HG03060 (cell line): ENCODE measurements around the gene CORO2B.

Source experiments
- ATAC-seq: cut with Tn5 transposase; IDR thresholded peaks from one replicate; pipeline ENCODE4 v1.9.1; 2021; ENCODE audit warnings: low read depth, moderate number of reproducible peaks; ENCODE audit not compliant: unreplicated experiment

Gene CORO2B

DNA sequence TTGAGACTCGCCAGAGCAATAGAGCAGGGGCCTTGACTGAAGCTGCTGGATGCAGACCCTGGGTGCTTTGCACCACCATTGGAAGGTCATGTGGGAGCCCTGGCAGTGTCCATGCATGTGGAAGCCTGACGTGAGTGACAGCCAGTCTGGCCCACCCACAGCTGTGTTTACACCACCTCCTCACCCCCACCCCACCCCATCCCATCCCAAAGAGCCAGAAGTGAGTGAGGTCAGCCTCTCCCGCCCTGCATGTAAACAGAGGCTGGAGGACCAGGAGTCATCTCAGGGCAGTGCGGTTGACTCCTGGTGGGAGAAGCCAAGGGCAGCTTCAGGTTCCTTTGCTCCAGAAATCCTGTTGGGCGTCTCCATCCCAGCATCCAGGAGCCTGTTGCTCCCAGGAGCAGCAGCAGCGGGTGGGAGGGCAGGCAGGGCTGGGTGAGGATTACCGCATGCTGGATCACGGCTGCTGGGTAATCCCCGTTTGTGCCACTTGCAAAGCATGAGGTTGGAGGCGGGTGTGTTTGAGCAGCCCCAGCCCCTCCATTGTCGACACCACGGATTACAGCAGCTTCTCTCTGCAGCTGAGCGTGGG is 44.6 kb downstream of the CORO2B start:
- ATAC-seq: no peak

DNA sequence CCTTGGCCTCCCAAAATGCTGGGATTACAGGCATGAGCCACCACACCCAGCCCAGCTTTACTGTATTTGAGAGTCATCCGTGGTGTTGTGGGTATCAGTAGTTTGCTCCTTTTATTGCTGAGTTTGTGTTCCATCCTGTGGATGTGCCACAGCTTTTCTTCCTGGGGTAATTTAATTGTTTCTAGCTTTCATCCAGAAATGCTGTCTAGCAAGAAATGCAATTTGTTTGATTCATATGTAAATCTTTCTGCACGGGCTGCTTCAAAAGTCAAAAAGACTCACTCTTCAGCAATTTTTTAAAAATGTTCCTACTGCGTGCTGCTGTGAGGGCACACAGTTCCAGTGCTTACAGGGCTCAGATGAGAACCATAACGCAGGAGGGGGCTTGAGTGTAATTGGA is 47.1 kb downstream of the CORO2B start:
- no peak for ATAC-seq

- ATAC-seq: no peak
These were observed 47.5 kb downstream of the CORO2B start for GRCh38 chr15:68626283-68626682.

GRCh38 chr15:68626739-68627138 is 47.9 kb downstream of the CORO2B start:
- ATAC-seq: no peak

DNA sequence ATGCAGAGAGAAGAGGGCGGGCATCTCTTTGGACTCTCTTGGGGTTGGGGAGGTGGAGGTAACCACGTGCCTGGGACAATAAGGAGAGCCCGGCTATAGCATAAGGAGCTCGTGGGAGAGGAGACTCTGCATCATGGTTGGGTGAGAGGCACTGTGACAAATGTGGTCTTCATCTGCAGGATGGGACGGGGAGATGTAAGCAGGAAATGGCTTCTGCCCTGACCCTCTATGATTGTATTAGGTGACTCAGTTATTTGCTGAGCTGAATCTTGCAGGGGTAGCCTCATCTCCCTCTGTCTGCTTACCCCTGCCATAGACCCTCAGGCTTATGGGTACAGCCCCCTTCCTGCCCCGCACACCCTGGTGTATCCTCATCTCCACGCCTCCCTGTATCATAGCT is 48.7 kb downstream of the CORO2B start:
- ATAC-seq: no peak

- ATAC-seq: no peak
These were observed 49.2 kb downstream of the CORO2B start for GRCh38 chr15:68627995-68628394.

DNA sequence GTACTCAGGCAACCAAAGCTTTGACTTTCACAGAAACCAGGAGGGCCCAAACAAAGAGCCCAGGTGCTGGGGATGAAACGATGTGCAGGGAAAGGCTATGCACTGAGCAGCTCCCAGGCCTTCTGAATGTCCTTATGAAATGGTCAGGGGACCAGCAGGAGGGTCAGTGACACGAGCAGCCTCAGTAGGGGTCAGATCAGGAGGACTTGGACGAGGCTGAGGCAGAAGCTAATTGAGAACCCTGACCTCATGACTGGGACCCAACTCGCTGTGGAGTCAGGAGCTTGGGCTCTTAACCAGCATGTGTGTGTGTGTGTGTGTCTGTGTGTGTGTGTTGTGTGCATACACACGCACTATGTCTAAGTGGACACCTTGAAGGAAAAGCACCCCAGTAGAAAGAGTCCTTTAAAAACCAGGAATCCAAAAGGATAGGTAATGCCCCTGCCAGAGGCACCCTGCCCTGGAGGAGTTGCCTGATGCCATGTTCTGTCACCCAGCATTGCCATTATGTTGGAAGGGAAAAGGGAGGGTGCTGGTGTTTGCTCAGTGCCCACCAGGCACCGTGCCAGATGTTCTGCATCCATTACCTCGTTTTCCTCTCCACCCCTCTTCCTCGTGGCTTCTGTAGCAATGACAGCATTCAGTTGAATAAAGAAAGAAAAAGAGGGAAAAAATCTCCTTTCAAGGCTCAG is 50.9 kb downstream of the CORO2B start:
- ATAC-seq: no peak

DNA sequence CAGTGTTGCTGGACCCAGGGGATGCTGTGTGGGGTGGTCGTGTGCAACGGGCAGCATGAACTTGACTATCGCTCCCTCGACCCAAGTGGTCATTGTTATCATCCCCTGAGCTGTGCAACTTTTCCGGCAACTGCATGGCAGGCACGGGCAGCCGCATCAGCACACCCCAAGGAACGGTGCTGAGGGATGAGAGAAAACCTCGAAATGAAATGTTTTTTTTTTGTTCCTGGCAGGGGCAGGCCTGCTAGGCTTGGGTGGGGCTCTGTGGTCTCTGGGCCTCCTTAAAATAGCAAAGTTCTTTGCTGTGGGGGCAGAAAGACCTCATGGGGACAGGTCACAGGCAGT is 51.4 kb downstream of the CORO2B start:
- no peak for ATAC-seq

GRCh38 chr15:68630836-68631235 is 52.0 kb downstream of the CORO2B start:
- no peak for ATAC-seq

GRCh38 chr15:68631601-68632051 is 52.8 kb downstream of the CORO2B start:
- ATAC-seq: no peak

- ATAC-seq: no peak
These were observed 53.3 kb downstream of the CORO2B start for GRCh38 chr15:68632101-68632500.

DNA sequence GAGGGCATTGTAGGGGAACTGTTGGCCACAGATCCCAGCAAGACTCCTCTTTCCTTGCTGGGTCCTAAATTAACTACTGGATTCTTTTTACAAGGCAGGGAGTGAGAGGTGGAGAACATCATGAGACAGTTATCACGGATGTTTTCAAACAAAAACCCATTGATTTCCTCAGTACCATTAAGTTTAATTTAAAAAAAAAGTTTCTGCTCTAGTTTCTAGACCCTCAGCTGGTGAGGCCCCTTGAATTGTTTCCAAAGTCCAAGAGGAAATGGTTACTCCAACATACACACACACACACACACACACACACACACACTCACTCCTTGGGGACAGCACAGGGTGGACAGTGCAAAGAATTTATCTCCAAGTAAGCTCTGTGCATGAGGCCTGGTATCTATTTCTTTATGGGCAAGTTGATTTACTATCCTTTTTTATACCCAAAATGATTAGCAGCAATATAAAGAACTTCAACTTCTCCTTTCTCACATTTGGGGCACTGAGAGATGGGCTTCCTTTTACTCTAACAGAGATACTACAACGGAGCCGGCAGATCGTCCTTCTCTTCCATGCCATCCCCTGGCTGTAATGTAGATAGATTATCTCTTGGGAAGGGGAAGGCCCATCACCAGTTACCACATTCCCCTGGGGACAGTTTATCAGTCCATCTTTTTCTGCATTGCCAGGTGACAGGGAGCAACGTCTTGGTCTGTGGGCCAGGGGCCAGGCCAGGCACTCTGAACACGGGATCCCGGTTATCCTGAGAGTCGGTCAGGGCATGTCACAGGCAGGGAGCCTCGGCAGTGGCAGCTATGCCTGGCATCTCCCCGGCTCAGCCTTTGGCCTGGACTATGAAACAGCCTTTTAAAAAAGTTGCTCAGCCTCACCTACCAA is 54.7 kb downstream of the CORO2B start:
- no peak for ATAC-seq

DNA sequence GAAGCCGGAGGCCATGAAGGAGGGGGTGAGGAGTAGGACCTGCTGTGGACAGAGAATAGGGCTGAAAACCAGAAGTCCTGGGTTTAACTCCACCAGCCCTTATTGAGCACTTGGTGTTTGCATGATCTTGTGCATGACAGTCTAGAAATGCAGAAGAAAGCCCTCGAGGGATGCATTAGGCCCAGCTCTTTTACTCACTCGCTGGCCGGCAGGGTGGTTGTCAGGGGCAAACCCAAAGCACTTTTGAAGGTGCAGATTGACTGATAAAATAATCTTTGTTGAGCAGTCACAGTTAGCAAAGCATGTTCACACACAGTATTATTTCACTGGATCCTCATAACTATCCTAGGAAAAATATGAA is 55.3 kb downstream of the CORO2B start:
- no peak for ATAC-seq

- no peak for ATAC-seq
These were observed 55.7 kb downstream of the CORO2B start for GRCh38 chr15:68634531-68634930.

DNA sequence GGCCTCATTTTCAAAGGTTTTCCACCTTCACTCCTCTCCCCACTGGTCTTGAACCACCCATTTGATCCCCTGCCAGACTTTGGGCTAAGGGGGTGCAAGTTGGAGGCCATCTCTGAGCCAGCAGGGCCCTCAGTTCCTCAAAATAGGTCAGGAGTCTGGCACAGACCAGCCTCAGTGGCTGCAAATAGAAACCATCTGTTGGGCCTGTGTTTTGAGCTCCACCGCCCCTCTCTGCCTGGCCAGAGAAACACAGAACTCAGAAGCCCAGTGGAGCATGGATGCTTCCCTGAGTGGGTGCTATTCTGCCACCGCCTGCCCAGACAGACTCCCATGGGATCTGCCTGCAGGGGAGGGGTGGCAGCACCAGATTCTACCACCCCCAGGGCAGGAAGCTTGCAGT is 56.3 kb downstream of the CORO2B start:
- no peak for ATAC-seq

- ATAC-seq: no peak
These were observed 57.5 kb downstream of the CORO2B start for GRCh38 chr15:68636256-68636655.

DNA sequence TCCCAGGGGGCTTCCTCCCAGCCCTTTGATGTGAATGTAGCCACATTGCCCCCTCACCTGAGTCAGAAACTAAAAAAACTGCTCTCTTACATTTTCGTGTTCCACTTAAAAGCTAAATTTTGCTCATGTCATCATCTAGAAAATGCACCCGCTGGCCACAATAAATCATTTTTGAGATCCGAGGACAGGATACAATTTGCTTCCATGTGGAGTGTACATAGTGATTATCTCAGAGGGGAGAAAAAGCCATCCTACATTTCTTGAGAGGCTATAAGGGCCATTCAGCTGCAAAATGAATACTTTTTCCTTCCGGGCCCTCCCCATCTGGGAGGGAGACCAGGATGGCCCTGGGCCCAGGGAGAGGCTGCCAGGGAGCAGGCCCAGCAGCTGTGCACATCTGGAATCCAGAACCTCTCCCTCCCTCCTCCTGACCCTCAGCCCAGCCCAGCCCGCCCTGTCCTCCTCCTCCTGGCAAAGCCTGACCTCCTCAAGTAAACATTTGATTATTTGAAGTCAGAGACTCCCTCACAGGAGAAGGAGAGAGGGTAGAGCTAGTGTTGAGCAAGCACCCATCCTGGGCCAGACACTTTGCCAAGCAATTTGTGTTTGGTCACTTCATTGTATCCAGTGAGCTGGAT is 59.1 kb downstream of the CORO2B start:
- no peak for ATAC-seq

DNA sequence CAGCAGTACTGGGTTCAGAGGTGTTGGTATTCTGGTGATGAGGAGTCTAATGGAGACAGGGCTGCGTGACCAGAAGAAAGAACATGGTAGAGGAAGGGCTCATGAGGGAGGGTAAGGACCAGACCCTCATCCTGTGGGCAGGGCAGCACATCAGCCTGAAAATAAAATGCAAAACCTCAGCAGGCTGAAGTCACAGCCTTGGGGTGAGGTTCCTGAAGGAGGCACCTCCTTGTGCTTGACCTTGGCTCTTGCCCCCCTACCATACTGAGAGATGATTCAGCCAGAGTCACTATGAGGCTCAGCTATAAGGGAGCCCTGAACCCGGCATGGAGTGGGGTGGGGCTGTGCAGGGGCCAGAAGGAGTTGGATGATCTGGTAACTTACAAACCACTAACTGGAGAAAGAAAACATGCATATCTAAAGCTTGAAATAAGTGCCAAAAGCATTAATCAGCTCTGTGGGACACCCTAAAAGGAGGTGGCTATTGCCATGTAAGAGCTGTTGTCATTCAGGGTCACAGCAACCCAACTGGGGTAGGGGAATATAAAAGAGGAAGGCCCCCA is 60.2 kb downstream of the CORO2B start:
- ATAC-seq: no peak

DNA sequence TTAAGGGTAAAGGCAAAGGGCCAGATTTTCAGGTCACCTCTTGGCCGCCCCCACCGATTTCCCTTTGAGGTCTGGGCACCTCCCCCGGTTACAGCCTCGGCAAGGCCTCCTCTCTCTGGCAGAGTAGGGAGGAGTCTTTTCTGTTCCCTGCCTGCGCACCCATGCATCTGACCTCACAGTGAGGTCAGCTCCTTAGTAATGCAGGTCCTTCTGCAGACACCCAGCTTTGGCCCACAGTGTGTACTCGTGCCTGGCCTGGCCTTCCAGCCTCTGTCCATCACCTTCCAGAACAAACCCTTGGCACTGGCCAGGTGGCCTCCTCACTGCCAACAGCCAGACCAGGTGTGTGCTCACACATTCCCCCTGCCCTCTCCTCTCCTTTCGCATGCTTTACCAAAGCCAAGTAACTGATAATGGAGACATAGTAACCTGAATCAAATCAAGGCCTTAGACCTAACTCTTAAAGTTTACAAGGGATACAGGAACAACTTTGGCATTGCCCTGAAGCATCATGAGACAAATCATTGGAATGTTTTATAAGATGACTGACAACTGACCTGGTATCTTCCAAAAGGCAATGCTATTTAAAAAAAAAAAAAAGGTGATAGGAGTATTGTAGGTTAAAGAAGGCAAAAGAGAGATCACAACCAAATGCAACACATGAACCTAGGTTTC is 61.3 kb downstream of the CORO2B start:
- ATAC-seq: no peak

- ATAC-seq: no peak
These were observed 62.1 kb downstream of the CORO2B start for GRCh38 chr15:68640791-68641331.
